CD4-positive, CD25-positive, alpha-beta regulatory T cell (primary cell): ENCODE data around the gene SETD5. TPM values are rescaled to one million over a fixed set of nuclear protein-coding genes. Genes with fewer than 3 reads are reported as not detected.

Experiments
- ATAC-seq, 2 donors: fragments of 150-1000 bp; cut with Tn5 transposase; one replicate each; pipeline ENCODE4 v1.10.0; 2021; ENCODE audit warnings: low read depth in 2 of 2, moderate number of reproducible peaks in 2 of 2, moderate library complexity in 1 of 2
- DNase-seq, 3 donors: peaks; one replicate each; pipeline versions ENCODE4 v3.0.0 to v3.0.0-alpha.2; 2012 to 2022; ENCODE audit warnings: mixed read lengths in 1 of 3
- H3K27ac ChIP-seq: one replicate; pipeline ENCODE4 v1.7.0; 2013; ENCODE audit warnings: mild to moderate bottlenecking, low read length; ENCODE audit not compliant: insufficient read depth, poor library complexity, severe bottlenecking
- H3K27me3 ChIP-seq: one replicate; pipeline ENCODE4 v1.7.0; 2013; ENCODE audit warnings: low read length; ENCODE audit not compliant: control insufficient read depth, insufficient read depth
- H3K36me3 ChIP-seq: one replicate; pipeline ENCODE4 v1.7.0; 2013; ENCODE audit warnings: mild to moderate bottlenecking, low read length, moderate library complexity; ENCODE audit not compliant: control insufficient read depth, insufficient read depth
- H3K4me1 ChIP-seq: 2 replicates; pipeline ENCODE4 v1.7.0; 2013; ENCODE audit warnings: mild to moderate bottlenecking, low read length; ENCODE audit not compliant: insufficient read depth, control insufficient read depth, poor library complexity, severe bottlenecking
- H3K4me3 ChIP-seq: one replicate; pipeline ENCODE4 v1.7.0; 2013; ENCODE audit warnings: low read depth, mild to moderate bottlenecking, low read length, moderate library complexity
- H3K9me3 ChIP-seq, 2 experiments: 1 replicate in 1 of 2; 2 replicates in 1 of 2; pipeline ENCODE4 v1.7.0; 2013; ENCODE audit warnings: low read length in 2 of 2, mild to moderate bottlenecking in 1 of 2, moderate library complexity in 1 of 2; ENCODE audit not compliant: control insufficient read depth in 2 of 2
- H3K27ac Mint-ChIP-seq, 3 donors: one replicate each; pipeline ENCODE4 v1.8.0; 2020 to 2022; ENCODE audit warnings: mild to moderate bottlenecking in 3 of 3, mixed read lengths in 3 of 3, moderate library complexity in 2 of 3
- H3K27me3 Mint-ChIP-seq: one replicate; pipeline ENCODE4 v1.8.0; 2022; ENCODE audit warnings: mild to moderate bottlenecking, mixed read lengths
- H3K36me3 Mint-ChIP-seq: one replicate; pipeline ENCODE4 v1.8.0; 2020; ENCODE audit warnings: mixed read lengths
- H3K4me1 Mint-ChIP-seq, 4 donors: one replicate each; pipeline ENCODE4 v1.8.0; 2020 to 2022; ENCODE audit warnings: mixed read lengths in 4 of 4, mild to moderate bottlenecking in 1 of 4
- H3K4me3 Mint-ChIP-seq, 4 donors: one replicate each; pipeline ENCODE4 v1.8.0; 2020 to 2022; ENCODE audit warnings: mild to moderate bottlenecking in 4 of 4, mixed read lengths in 4 of 4, moderate library complexity in 3 of 4
- H3K9me3 Mint-ChIP-seq, 7 donors: one replicate each; pipeline ENCODE4 v1.8.0; 2020 to 2022; ENCODE audit warnings: mixed read lengths in 7 of 7, mild to moderate bottlenecking in 3 of 7, moderate library complexity in 2 of 7
- polyA plus RNA-seq, 4 donors: library from polyadenylated mRNA; unstranded; fragments of 300-500 nt; fragmentation: Illumina TruSeq; gene quantifications; one replicate each; pipeline ENCODE4 v1.2.3, GENCODE V29; 2021
- total RNA-seq: library from RNA; stranded (reverse); gene quantifications from one replicate; pipeline ENCODE4 v1.2.3, GENCODE V29; 2022

The SETD5 gene
- total and polyA plus RNA-seq, 5 donors from 2014 or later: 17.7 to 120 (median 26.2) TPM

- peaks cover 5% of the 10 kb centered on the region for H3K27me3 Mint-ChIP-seq
- H3K4me3 Mint-ChIP-seq: peak overlapping the region; percentile 95 to 99 (median 98)
- H3K36me3 Mint-ChIP-seq: peaks cover 2% of the 10 kb centered on the region
- peak overlapping the region; percentile 97 for H3K4me3 ChIP-seq
- peaks cover 76% of the 10 kb centered on the region for H3K4me1 ChIP-seq
- H3K9me3 Mint-ChIP-seq: peaks cover 0 to 1% (median 0%) of the 10 kb centered on the region in 7 donors
- DNase-seq: peak in 1 of 3 donors; percentile 24
- no peaks in the 10 kb centered on the region for H3K9me3 ChIP-seq
- peaks cover 45 to 76% (median 68%) of the 10 kb centered on the region in 4 donors for H3K4me1 Mint-ChIP-seq
- peaks cover 3% of the 10 kb centered on the region for H3K36me3 ChIP-seq
- no peaks in the 10 kb centered on the region for H3K27me3 ChIP-seq
- peak overlapping the region; percentile 96 for H3K27ac ChIP-seq
- peak overlapping the region; percentile 72 to 98 (median 75) for H3K27ac Mint-ChIP-seq
- no peak for ATAC-seq
These were observed 2.3 kb downstream of the SETD5 start for GRCh38 chr3:9399746-9400145.

- peaks cover 76% of the 10 kb centered on the region for H3K4me1 ChIP-seq
- peak overlapping the region; percentile 61 to 99 (median 88) for H3K4me3 Mint-ChIP-seq
- peak overlapping the region; percentile 16 to 52 (median 42) for H3K27ac Mint-ChIP-seq
These were observed 3.2 kb downstream of the SETD5 start for GRCh38 chr3:9400616-9401015.

GRCh38 chr3:9401986-9402385 is 4.6 kb downstream of the SETD5 start:
- H3K27me3 Mint-ChIP-seq: peaks cover 3% of the 10 kb centered on the region
- Histone ChIP-seq H3K9me3 (no peaks in the 10 kb centered on the region), H3K27me3 (no peaks in the 10 kb centered on the region), H3K4me3 (peak overlapping the region; percentile 97), H3K27ac (no peak overlapping the region), H3K4me1 (peaks cover 81% of the 10 kb centered on the region), H3K36me3 (no peaks in the 10 kb centered on the region)
- peaks cover 53 to 82% (median 69%) of the 10 kb centered on the region in 4 donors for H3K4me1 Mint-ChIP-seq
- DNase-seq: no peak
- H3K27ac Mint-ChIP-seq: no peak overlapping the region
- peak overlapping the region; percentile 30 to 95 (median 48) for H3K4me3 Mint-ChIP-seq
- no peak for ATAC-seq
- H3K9me3 Mint-ChIP-seq: peaks cover 0 to 1% (median 0%) of the 10 kb centered on the region in 7 donors
- no peaks in the 10 kb centered on the region for H3K36me3 Mint-ChIP-seq

More at GRCh38 chr3:9400616-9401015, 3.2 kb downstream of the SETD5 start:
- Mint-ChIP-seq H3K9me3 (peaks cover 0 to 1% (median 0%) of the 10 kb centered on the region in 7 donors), H3K4me1 (peaks cover 44 to 75% (median 66%) of the 10 kb centered on the region in 4 donors), H3K27me3 (peaks cover 5% of the 10 kb centered on the region), H3K36me3 (no peaks in the 10 kb centered on the region)
- Histone ChIP-seq H3K36me3 (no peaks in the 10 kb centered on the region), H3K27ac (no peak overlapping the region), H3K4me3 (peak overlapping the region; percentile 97), H3K9me3 (no peaks in the 10 kb centered on the region), H3K27me3 (no peaks in the 10 kb centered on the region)
- DNase-seq: no peak
- no peak for ATAC-seq

GRCh38 chr3:9402410-9403228 is 5.2 kb downstream of the SETD5 start:
- Mint-ChIP-seq H3K27me3 (no peaks in the 10 kb centered on the region), H3K4me1 (peaks cover 59 to 88% (median 71%) of the 10 kb centered on the region in 4 donors), H3K4me3 (peak overlapping the region; percentile 16 to 95 (median 48)), H3K36me3 (no peaks in the 10 kb centered on the region), H3K9me3 (peaks cover 0 to 1% (median 0%) of the 10 kb centered on the region in 7 donors), H3K27ac (peak overlapping the region in 2 of 3 donors; percentile 13 to 45)
- no peaks in the 10 kb centered on the region for H3K9me3 ChIP-seq
- H3K27me3 ChIP-seq: no peaks in the 10 kb centered on the region
- peaks cover 83% of the 10 kb centered on the region for H3K4me1 ChIP-seq
- DNase-seq: no peak
- peak overlapping the region; percentile 13 for H3K4me3 ChIP-seq
- no peak for ATAC-seq
- H3K36me3 ChIP-seq: no peaks in the 10 kb centered on the region
- H3K27ac ChIP-seq: no peak overlapping the region

- Mint-ChIP-seq H3K27me3 (no peaks in the 10 kb centered on the region), H3K4me3 (peak overlapping the region in 1 of 4 donors; percentile 95), H3K9me3 (no peaks in the 10 kb centered on the region), H3K36me3 (no peaks in the 10 kb centered on the region), H3K4me1 (peaks cover 62 to 92% (median 72%) of the 10 kb centered on the region in 4 donors), H3K27ac (no peak overlapping the region)
- Histone ChIP-seq H3K36me3 (no peaks in the 10 kb centered on the region), H3K27ac (no peak overlapping the region), H3K4me1 (peaks cover 86% of the 10 kb centered on the region), H3K27me3 (no peaks in the 10 kb centered on the region), H3K9me3 (no peaks in the 10 kb centered on the region), H3K4me3 (no peak overlapping the region)
- no peak for ATAC-seq
- no peak for DNase-seq
These were observed 6.0 kb downstream of the SETD5 start for GRCh38 chr3:9403463-9403862.

GRCh38 chr3:9404680-9405079 is 7.3 kb downstream of the SETD5 start:
- Mint-ChIP-seq H3K4me3 (peak overlapping the region in 3 of 4 donors; percentile 3 to 71 (median 22)), H3K9me3 (no peaks in the 10 kb centered on the region), H3K27ac (peak overlapping the region in 2 of 3 donors; percentile 55 to 73), H3K4me1 (peaks cover 62 to 90% (median 73%) of the 10 kb centered on the region in 4 donors), H3K27me3 (no peaks in the 10 kb centered on the region), H3K36me3 (peaks cover 9% of the 10 kb centered on the region)
- Histone ChIP-seq H3K4me3 (peak overlapping the region; percentile 12), H3K36me3 (no peaks in the 10 kb centered on the region), H3K9me3 (no peaks in the 10 kb centered on the region), H3K4me1 (peaks cover 75% of the 10 kb centered on the region), H3K27me3 (no peaks in the 10 kb centered on the region), H3K27ac (no peak overlapping the region)
- DNase-seq (peak in 2 of 3 donors; percentile 18 to 37), ATAC-seq (peak; percentile 68)

- H3K4me3 Mint-ChIP-seq: peak overlapping the region in 2 of 4 donors; percentile 0 to 83
- H3K27ac Mint-ChIP-seq: peak overlapping the region in 1 of 3 donors; percentile 21
- no peaks in the 10 kb centered on the region for H3K27me3 Mint-ChIP-seq
- H3K4me1 Mint-ChIP-seq: peaks cover 60 to 89% (median 72%) of the 10 kb centered on the region in 4 donors
- no peaks in the 10 kb centered on the region for H3K27me3 ChIP-seq
- H3K4me1 ChIP-seq: peaks cover 70% of the 10 kb centered on the region
- H3K9me3 Mint-ChIP-seq: no peaks in the 10 kb centered on the region
- no peaks in the 10 kb centered on the region for H3K36me3 ChIP-seq
- peak overlapping the region; percentile 20 for H3K4me3 ChIP-seq
- no peaks in the 10 kb centered on the region for H3K9me3 ChIP-seq
- no peak for ATAC-seq
- no peak overlapping the region for H3K27ac ChIP-seq
- peaks cover 11% of the 10 kb centered on the region for H3K36me3 Mint-ChIP-seq
- DNase-seq: no peak
These were observed 8.3 kb downstream of the SETD5 start for GRCh38 chr3:9405756-9406155.
